ENCODE measurements around the gene AMBP.

- TF ChIP-seq CTCF (IDR thresholded peaks at IDR 0.05; ENCODE audit: low read depth, low read length, missing input control) (no peak), ATF3 (IDR thresholded peaks at IDR 0.05) (no peak), GABPA (IDR thresholded peaks at IDR 0.05 in 1 of 2, conservative IDR thresholded peaks at IDR 0.05 in 1 of 2) (no peak), YY1 (IDR thresholded peaks at IDR 0.05) (no peak), FOXA1 (IDR thresholded peaks at IDR 0.05) (no peak), ZBTB33 (IDR thresholded peaks at IDR 0.05) (no peak), SP1 (IDR thresholded peaks at IDR 0.05) (no peak), EGR1 (IDR thresholded peaks at IDR 0.05; ENCODE audit: low read depth in 2 of 2) (no peak), MAX (IDR thresholded peaks at IDR 0.05) (no peak), RAD21 (IDR thresholded peaks at IDR 0.05) (no peak), REST (IDR thresholded peaks at IDR 0.05) (no peak), TAF1 (conservative IDR thresholded peaks at IDR 0.05) (no peak)
Measured at GRCh38 chr9:114117614-114117995, 39.5 kb upstream of the AMBP start.
